ENCODE data around the gene REV1.
A peak's percentile ranks its signal among the peaks of the same experiment; 100 is the strongest.
"Not testable (repeated sequence)": the region's sequence is repeated elsewhere in the genome, so short reads cannot be mapped to it uniquely, and the experiment has no call there.

REV1 gene

GRCh38 chr2:99489761-99490622, at the start of gene REV1:
TSS of gene REV1 (minus strand) at chr2:99490017. CDS start at chr2:99464975, 25,042 bp downstream.
- peak; percentile 89 for DNase-seq

GRCh38 chr2:99537910-99538485, 48.2 kb upstream of the REV1 start:
- no peak for DNase-seq

- DNase-seq: no peak
These were observed 34.2 kb upstream of the REV1 start for GRCh38 chr2:99524056-99524455.

- DNase-seq: no peak
These were observed 32.3 kb upstream of the REV1 start for GRCh38 chr2:99522157-99522556.

GRCh38 chr2:99520813-99521212, 31.0 kb upstream of the REV1 start:
- DNase-seq: no peak

- no peak for DNase-seq
These were observed 30.4 kb upstream of the REV1 start for GRCh38 chr2:99520195-99520594.

- no peak for DNase-seq
These were observed 24.5 kb upstream of the REV1 start for GRCh38 chr2:99514357-99514756.

GRCh38 chr2:99512181-99512591, 22.4 kb upstream of the REV1 start:
- no peak for DNase-seq

- DNase-seq: no peak
These were observed 19.6 kb upstream of the REV1 start for GRCh38 chr2:99509387-99509786.

GRCh38 chr2:99507937-99508818, 18.4 kb upstream of the REV1 start:
- DNase-seq: peak; percentile 89

- no peak for DNase-seq
These were observed 15.2 kb upstream of the REV1 start for GRCh38 chr2:99504844-99505584.

- DNase-seq: not testable (repeated sequence)
These were observed 14.0 kb upstream of the REV1 start for GRCh38 chr2:99503662-99504416.

GRCh38 chr2:99496021-99496420, 6.2 kb upstream of the REV1 start:
- DNase-seq: no peak

- no peak for DNase-seq
These were observed 5.5 kb upstream of the REV1 start for GRCh38 chr2:99495115-99495860.

- no peak for DNase-seq
These were observed 2.9 kb upstream of the REV1 start for GRCh38 chr2:99492721-99493120.

GRCh38 chr2:99490623-99491461, 1.0 kb upstream of the REV1 start:
- DNase-seq: no peak

GRCh38 chr2:99489063-99489760, 605 bp downstream of the REV1 start:
- DNase-seq: no peak

GRCh38 chr2:99488539-99489062, 1.2 kb downstream of the REV1 start:
- no peak for DNase-seq

GRCh38 chr2:99487906-99488305, 1.9 kb downstream of the REV1 start:
- no peak for DNase-seq
